GM20000 (cell line): ENCODE results near the gene ANKS1A.

ENCODE experiments used
- DNase-seq: peaks from one replicate; pipeline ENCODE4 v3.0.0; 2012; ENCODE audit warnings: low spot score
- CTCF ChIP-seq: IDR thresholded peaks from 2 replicates; pipeline ENCODE4 v1.5.1; 2012; ENCODE audit warnings: mild to moderate bottlenecking, control low read depth; ENCODE audit errors: extremely low read depth, missing control alignments

ANKS1A gene

GRCh38 chr6:35031611-35032529 lies 142.8 kb downstream of the ANKS1A start:
- no peak for TF ChIP-seq CTCF
- no peak for DNase-seq

GRCh38 chr6:35033683-35034082 lies 144.6 kb downstream of the ANKS1A start:
- DNase-seq = no peak

GRCh38 chr6:35034411-35035191 lies 145.5 kb downstream of the ANKS1A start:
- TF ChIP-seq CTCF = no peak
- DNase-seq = no peak

More at GRCh38 chr6:35033683-35034082, 144.6 kb downstream of the ANKS1A start:
- TF ChIP-seq CTCF = no peak

GRCh38 chr6:35035481-35036030 lies 146.5 kb downstream of the ANKS1A start:
- no peak for TF ChIP-seq CTCF
- no peak for DNase-seq

DNA sequence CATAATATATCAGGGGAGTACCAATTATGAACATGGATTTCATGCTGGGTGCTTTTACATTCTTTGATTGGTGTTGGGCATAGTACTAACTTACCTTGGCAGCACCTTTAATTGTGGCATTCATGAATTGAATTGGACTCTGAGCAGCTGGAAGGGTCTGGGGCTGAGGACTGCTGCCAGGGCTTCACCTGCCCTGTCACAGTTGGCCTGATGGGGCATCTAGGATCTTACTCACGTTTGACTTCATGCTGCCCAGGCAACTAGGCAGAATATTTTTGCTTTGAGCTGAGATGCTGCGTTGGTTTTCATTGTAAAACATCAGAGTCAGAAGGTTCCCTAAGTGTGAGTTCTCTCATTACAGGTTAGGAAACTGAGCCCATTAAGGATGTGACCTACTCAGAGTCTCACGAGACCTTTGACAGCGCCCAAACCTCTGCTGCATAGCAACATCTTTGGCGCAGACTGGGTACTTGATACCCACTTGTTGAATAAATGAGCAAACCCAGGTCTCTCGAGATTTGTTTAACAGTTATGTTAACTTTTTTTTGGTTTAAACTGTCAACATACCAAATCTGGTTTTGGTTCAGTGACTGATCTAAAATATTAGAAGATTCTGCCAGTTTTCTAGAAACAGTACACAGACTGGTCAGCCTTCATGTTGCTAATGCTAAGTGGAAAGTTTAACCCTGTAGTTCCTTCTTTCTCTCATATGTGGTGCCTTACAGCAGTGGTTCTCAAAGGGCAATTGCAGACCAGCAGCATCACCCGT lies 147.2 kb downstream of the ANKS1A start:
- TF ChIP-seq CTCF = no peak

DNA sequence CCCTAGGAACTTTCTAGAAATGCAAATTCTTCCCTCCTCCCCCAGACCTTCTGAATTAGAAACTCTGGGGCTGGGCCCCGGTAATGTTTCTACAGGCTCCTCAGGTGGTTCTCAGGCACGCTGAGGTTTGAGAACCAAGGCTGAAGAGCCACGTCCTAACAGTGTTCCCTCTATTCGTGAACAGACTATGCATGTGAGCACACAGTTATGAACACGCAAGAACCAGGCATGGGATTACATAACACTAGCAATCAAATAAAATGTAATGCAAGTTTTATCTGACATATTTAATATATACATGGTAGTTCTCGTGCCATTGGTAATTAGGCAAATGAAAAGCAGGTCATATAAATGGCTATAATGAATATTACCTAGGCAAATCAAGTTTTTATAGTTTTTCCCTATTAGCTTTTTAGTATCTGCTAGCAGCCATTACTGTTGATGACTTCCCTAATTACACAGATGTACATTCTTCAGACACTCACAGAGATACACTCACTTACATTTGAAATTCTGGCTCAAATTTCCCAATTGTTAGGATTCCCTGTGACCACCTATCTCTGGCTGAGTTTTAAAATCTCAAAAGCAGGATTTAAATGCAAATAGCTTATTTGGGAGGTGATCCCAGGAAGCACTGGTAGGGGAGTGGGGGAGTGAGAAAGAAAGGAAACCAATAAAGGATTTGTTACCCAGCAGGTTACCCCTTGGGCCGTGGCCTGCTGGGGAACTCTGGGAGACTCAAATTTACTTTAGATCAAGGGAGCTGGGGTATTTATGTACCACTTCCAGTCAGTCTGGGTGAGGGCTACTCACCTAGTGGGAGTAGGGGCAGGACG lies 148.0 kb downstream of the ANKS1A start:
- no peak for DNase-seq
- no peak for TF ChIP-seq CTCF

More for the DNA sequence above, 147.2 kb downstream of the ANKS1A start:
- no peak for DNase-seq
